Endothelial cell of umbilical vein (primary cell): ENCODE data around the gene RAB40C. TPM values are rescaled to one million over a fixed set of nuclear protein-coding genes. Genes with fewer than 3 reads are reported as not detected.
A peak's percentile ranks its signal among the peaks of the same experiment; 100 is the strongest.

Experiments
- BruUV-seq: library from RNA; stranded (reverse); fragments of 400-500 nt; replicated peaks from 2 replicates; lab custom pipeline; 2021; lab: Mats Ljungman, UMichigan
- CTCF ChIA-PET: fragments of 300-600, 350-600 bp; sonication (Branson Sonifier 250); formaldehyde crosslinking; loops from one replicate; lab custom pipeline; 2021; ENCODE audit warnings: antibody characterized with exemption, inconsistent platforms; lab: Charles Lee
- POLR2A ChIA-PET: fragments of 300-600, 350-600 bp; sonication (Branson Sonifier 250); formaldehyde crosslinking; loops from one replicate; lab custom pipeline; 2021; ENCODE audit warnings: antibody characterized with exemption, inconsistent platforms; lab: Charles Lee
- DNase-seq: peaks from one replicate; pipeline ENCODE4 v3.0.0-alpha.2; 2011; ENCODE audit warnings: low read depth, low spot score
- FAIRE-seq: peaks from 2 replicates; lab custom pipeline; 2011; peaks lifted over from hg19 to GRCh38; lab: Jason Lieb, UNC
- H2AFZ ChIP-seq: 2 replicates; pipeline ENCODE4 v1.6.0; 2012; ENCODE audit warnings: low read depth, low read length, control low read depth, inconsistent platforms
- H3K27ac ChIP-seq: 2 replicates; pipeline ENCODE4 v1.5.1; 2011; ENCODE audit warnings: low read depth, mild to moderate bottlenecking, control low read depth, low read length, moderate library complexity; ENCODE audit not compliant: insufficient read depth
- H3K27me3 ChIP-seq, 2 experiments: 2 replicates each; pipeline versions ENCODE4 v1.6.0 to v1.6.1; 2011; ENCODE audit warnings: low read length in 2 of 2, mixed read lengths in 1 of 2; ENCODE audit not compliant: control insufficient read depth in 2 of 2, insufficient read depth in 2 of 2
- H3K36me3 ChIP-seq, 2 experiments: 2 replicates in 1 of 2; 3 replicates in 1 of 2; pipeline ENCODE4 v1.5.1; 2011; ENCODE audit warnings: low read length in 2 of 2, mild to moderate bottlenecking in 1 of 2, moderate library complexity in 1 of 2; ENCODE audit not compliant: control insufficient read depth in 2 of 2, insufficient read depth in 2 of 2; ENCODE audit errors: extremely low read depth in 1 of 2
- H3K4me1 ChIP-seq: 3 replicates; pipeline ENCODE4 v1.5.1; 2011; ENCODE audit warnings: mild to moderate bottlenecking, low read length; ENCODE audit not compliant: control insufficient read depth, insufficient read depth; ENCODE audit errors: extremely low read depth
- H3K4me2 ChIP-seq: 2 replicates; pipeline ENCODE4 v1.6.1; 2011; ENCODE audit warnings: low read length, control low read depth, mixed read lengths; ENCODE audit not compliant: insufficient read depth
- H3K4me3 ChIP-seq, 3 experiments: fragments of 200-600 bp in 1 of 3; sonication (generic), shearing (Covaris generic) in 1 of 3; replicated peaks in 1 of 3; 2 replicates each; pipeline ENCODE4 v1.5.1; 2011 to 2016; ENCODE audit warnings: control low read depth in 3 of 3, low read length in 3 of 3, mild to moderate bottlenecking in 2 of 3, inconsistent platforms in 1 of 3, low read depth in 1 of 3, moderate library complexity in 1 of 3; ENCODE audit not compliant: insufficient read depth in 1 of 3
- H3K79me2 ChIP-seq: 2 replicates; pipeline ENCODE4 v1.6.0; 2012; ENCODE audit warnings: low read length, inconsistent platforms; ENCODE audit not compliant: control insufficient read depth, insufficient read depth
- H3K9ac ChIP-seq: replicated peaks from 2 replicates; pipeline ENCODE3; 2011; ENCODE audit warnings: low read length, control low read depth; ENCODE audit not compliant: insufficient read depth; ENCODE audit errors: extremely low read depth
- H3K9me1 ChIP-seq: replicated peaks from 3 replicates; pipeline ENCODE4 v1.6.0; 2011; ENCODE audit warnings: mild to moderate bottlenecking, low read length; ENCODE audit not compliant: control insufficient read depth, insufficient read depth; ENCODE audit errors: extremely low read depth
- H3K9me3 ChIP-seq: replicated peaks from 2 replicates; pipeline ENCODE4 v1.5.1; 2012; ENCODE audit warnings: low read length, inconsistent platforms; ENCODE audit not compliant: control insufficient read depth, insufficient read depth
- H4K20me1 ChIP-seq: replicated peaks from 2 replicates; pipeline ENCODE3; 2011; ENCODE audit warnings: mild to moderate bottlenecking, low read length; ENCODE audit not compliant: control insufficient read depth, insufficient read depth; ENCODE audit errors: extremely low read depth
- CTCF ChIP-seq, 2 donors: IDR thresholded peaks; 1 replicate in 1 of 2; 2 replicates in 1 of 2; pipeline ENCODE4 v1.5.1; 2011; ENCODE audit warnings: low read length in 2 of 2, mild to moderate bottlenecking in 2 of 2, moderate library complexity in 2 of 2, control low read depth in 1 of 2, inconsistent platforms in 1 of 2, low read depth in 1 of 2; ENCODE audit not compliant: insufficient read depth in 1 of 2; ENCODE audit errors: extremely low read depth in 1 of 2
- FOS ChIP-seq: IDR thresholded peaks from 2 replicates; pipeline ENCODE4 v1.6.1; 2011; ENCODE audit warnings: mild to moderate bottlenecking, low read length, moderate library complexity, borderline replicate concordance; ENCODE audit not compliant: insufficient read depth
- MYC ChIP-seq: IDR thresholded peaks from one replicate; pipeline ENCODE4 v1.6.1; 2011; ENCODE audit warnings: mild to moderate bottlenecking, low read depth, low read length
- POLR2A ChIP-seq: IDR thresholded peaks from 2 replicates; pipeline ENCODE4 v1.6.1; 2012; ENCODE audit warnings: low read depth, mild to moderate bottlenecking, control low read depth, low read length
- dilution Hi-C: fragments of 300-500 bp; cut with MboI; formaldehyde crosslinking; loops from one replicate; pipeline ENCODE4 v1.15.0; 2019; ENCODE audit warnings: low sequenced_read_pairs; ENCODE audit not compliant: extremely low pct_ligation_motif_present
- intact Hi-C: fragments of 100-400 bp; cut with micrococcal nuclease; formaldehyde crosslinking; loops from one replicate; pipeline ENCODE4 v1.10.0; 2022
- polyA plus RNA-seq, 4 experiments: library from polyadenylated mRNA; depleted of rRNA in 3 of 4; stranded (reverse) in 3 of 4; unstranded in 1 of 4; fragments of >200 nt; gene quantifications; 2 replicates each; pipeline versions ENCODE4 v1.2.1 to v1.2.3, GENCODE V29; 2011 to 2012; ENCODE audit warnings: missing spikeins in 1 of 4
- total RNA-seq: library from RNA; stranded (reverse); gene quantifications from 2 replicates; pipeline ENCODE4 v1.2.3, GENCODE V29; 2021

Gene RAB40C
- total and polyA plus RNA-seq, 2 donors (not counting 3 experiments of a cell fraction or from before 2014, with no cell fraction given), result 12.4 to 18.8 TPM

- dilution Hi-C loops, result no loop called here
- H3K4me3 ChIP-seq, result no peak overlapping the region
- H3K9me1 ChIP-seq, result no peaks in the 10 kb centered on the region
- H3K4me2 ChIP-seq, result no peak overlapping the region
- H3K4me1 ChIP-seq, result peaks cover 15% of the 10 kb centered on the region
- peaks cover 12% of the 10 kb centered on the region for H3K79me2 ChIP-seq
- H4K20me1 ChIP-seq, result no peaks in the 10 kb centered on the region
- no peaks in the 10 kb centered on the region for H3K9me3 ChIP-seq
- ChIA-PET POLR2A (no interaction called here), CTCF (no interaction called here)
- FAIRE-seq (no peak), DNase-seq (no peak)
- TF ChIP-seq POLR2A (no peak), CTCF (IDR thresholded peaks at IDR 0.05; ENCODE audit: extremely low read depth in 1 of 2, insufficient read depth in 1 of 2, low read depth in 1 of 2, low read length in 2 of 2) (no peak), FOS (no peak), MYC (no peak)
- no peak overlapping the region for H2AFZ ChIP-seq
- H3K9ac ChIP-seq, result no peak overlapping the region
- H3K27me3 ChIP-seq, result no peaks in the 10 kb centered on the region
- H3K36me3 ChIP-seq, result no peaks in the 10 kb centered on the region
- no peak overlapping the region for H3K27ac ChIP-seq
- TSS peak; percentile 13 for BruUV-seq
- intact Hi-C loops, result loop anchor here (5.0 kb wide), 1 partner anchor 194 kb away; no protein-coding TSS in a partner anchor
These were observed 3.7 kb upstream of the RAB40C start for GRCh38 chr16:586047-586644.
